HepG2 (cell line): ENCODE data around the gene IRS1. TPM values are rescaled to one million over a fixed set of nuclear protein-coding genes. Genes with fewer than 3 reads are reported as not detected.

Experiments
- GATA4 ChIP-seq: sonication (generic); IDR thresholded peaks from 2 replicates; pipeline ENCODE4 v1.6.1; 2016; ENCODE audit warnings: antibody characterized with exemption, low read depth, borderline replicate concordance
- HCFC1 ChIP-seq: fragments of 150-350 bp; IDR thresholded peaks from 2 replicates; pipeline ENCODE4 v1.6.1; 2014; ENCODE audit warnings: low read depth, low read length
- POLR2AphosphoS5 ChIP-seq: IDR thresholded peaks from 2 replicates; pipeline ENCODE4 v1.6.1; 2012; ENCODE audit warnings: low read depth, low read length
- ZNF124 ChIP-seq: sonication (generic); formaldehyde crosslinking; IDR thresholded peaks from 2 replicates; pipeline ENCODE4 v1.4.0; 2020; ENCODE audit warnings: missing genetic modification reagents
- ZNF264 ChIP-seq: sonication (generic); formaldehyde crosslinking; IDR thresholded peaks from 2 replicates; pipeline ENCODE4 v1.4.0; 2020; ENCODE audit warnings: missing genetic modification reagents
- ZNF274 ChIP-seq: sonication (generic); formaldehyde crosslinking; IDR thresholded peaks from 2 replicates; pipeline ENCODE4 v1.5.1; 2020; ENCODE audit warnings: mild to moderate bottlenecking, missing genetic modification reagents
- polyA plus RNA-seq, 8 experiments: library from polyadenylated mRNA; depleted of rRNA in 3 of 8; stranded (reverse) in 7 of 8; unstranded in 1 of 8; fragments of >200 nt; fragmentation: Illumina TruSeq in 4 of 8; extraction: Trizol in 4 of 8; gene quantifications; 2 replicates each; pipeline versions ENCODE4 v1.2.1 to v1.2.3, GENCODE V29; 2011 to 2016; ENCODE audit warnings: low read depth in 4 of 8, missing spikeins in 1 of 8, mixed read lengths in 1 of 8; ENCODE audit not compliant: insufficient read depth in 1 of 8
- total RNA-seq, 5 experiments: library from RNA; depleted of rRNA; stranded (reverse); fragments of >200 nt; fragmentation: Illumina TruSeq; extraction: Trizol; gene quantifications; 2 replicates each; pipeline ENCODE4 v1.2.3, GENCODE V29; 2016; ENCODE audit warnings: low read depth in 1 of 5
- TF ChIP-seq, protein P1 (sequence below): sonication (generic); formaldehyde crosslinking; IDR thresholded peaks from 2 replicates; pipeline ENCODE4 v1.9.0; 2021; ENCODE audit warnings: mild to moderate bottlenecking, missing genetic modification reagents
- TF ChIP-seq, protein P2 (sequence below): sonication (generic); formaldehyde crosslinking; IDR thresholded peaks from 2 replicates; pipeline ENCODE4 v1.4.0; 2020; ENCODE audit warnings: mild to moderate bottlenecking, missing genetic modification reagents
- TF ChIP-seq, protein P3 (sequence below): sonication (generic); formaldehyde crosslinking; IDR thresholded peaks from 2 replicates; pipeline ENCODE4 v1.8.0; 2022; ENCODE audit warnings: mild to moderate bottlenecking, missing genetic modification reagents, moderate library complexity
- TF ChIP-seq, protein P4 (sequence below), 2 experiments: sonication (generic) in 1 of 2; formaldehyde crosslinking in 1 of 2; IDR thresholded peaks; 2 replicates each; pipeline versions ENCODE4 v1.4.0 to v1.6.1; 2018 to 2020; ENCODE audit warnings: missing genetic modification reagents in 2 of 2, borderline replicate concordance in 1 of 2, low read depth in 1 of 2, mild to moderate bottlenecking in 1 of 2, missing biosample characterization in 1 of 2

IRS1 gene
- total and polyA plus RNA-seq, 2 of the 13 experiments (the other 11 are each of a cell fraction or from before 2014, with no cell fraction given): 8.7 to 9.0 TPM

DNA sequence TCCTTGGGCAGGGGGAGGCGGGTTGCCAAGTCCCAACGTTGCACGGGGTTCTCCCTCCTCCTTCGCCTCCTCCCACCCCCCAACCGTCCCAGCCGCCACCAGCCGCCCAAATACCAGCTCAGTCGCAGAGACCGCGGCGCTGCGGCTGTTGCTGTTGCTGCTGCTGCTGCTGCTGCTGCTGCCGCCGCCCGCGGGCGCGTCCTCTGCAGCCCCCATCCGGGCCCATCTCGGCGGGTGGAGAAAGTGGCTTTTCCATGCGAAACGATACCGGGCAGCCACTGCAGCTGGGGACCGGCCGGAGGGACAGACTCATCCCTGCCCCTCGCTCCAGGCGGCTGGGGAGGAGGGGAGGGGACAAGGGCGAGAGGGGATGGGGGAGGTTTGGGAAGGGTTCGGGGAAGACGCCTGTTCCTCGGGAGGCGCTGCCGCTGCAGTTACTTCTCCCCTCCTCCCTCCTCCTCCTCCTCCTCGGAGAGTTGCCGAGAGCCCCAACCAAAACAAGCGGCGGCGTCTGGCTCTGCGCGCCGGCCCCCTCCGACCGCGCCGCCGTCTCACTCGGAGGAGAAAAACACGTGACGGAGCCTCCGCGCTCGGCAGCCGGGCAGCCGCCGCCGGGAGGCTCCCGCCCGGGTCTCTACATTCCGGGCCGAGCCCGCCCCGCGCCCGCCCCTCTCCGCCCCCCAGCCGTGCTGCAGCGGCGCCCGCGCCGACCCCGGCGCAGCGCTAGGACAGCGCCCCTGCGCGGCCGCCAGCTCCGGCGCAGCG, at the start of gene IRS1 (continued):
- TF ChIP-seq, protein P1, sequence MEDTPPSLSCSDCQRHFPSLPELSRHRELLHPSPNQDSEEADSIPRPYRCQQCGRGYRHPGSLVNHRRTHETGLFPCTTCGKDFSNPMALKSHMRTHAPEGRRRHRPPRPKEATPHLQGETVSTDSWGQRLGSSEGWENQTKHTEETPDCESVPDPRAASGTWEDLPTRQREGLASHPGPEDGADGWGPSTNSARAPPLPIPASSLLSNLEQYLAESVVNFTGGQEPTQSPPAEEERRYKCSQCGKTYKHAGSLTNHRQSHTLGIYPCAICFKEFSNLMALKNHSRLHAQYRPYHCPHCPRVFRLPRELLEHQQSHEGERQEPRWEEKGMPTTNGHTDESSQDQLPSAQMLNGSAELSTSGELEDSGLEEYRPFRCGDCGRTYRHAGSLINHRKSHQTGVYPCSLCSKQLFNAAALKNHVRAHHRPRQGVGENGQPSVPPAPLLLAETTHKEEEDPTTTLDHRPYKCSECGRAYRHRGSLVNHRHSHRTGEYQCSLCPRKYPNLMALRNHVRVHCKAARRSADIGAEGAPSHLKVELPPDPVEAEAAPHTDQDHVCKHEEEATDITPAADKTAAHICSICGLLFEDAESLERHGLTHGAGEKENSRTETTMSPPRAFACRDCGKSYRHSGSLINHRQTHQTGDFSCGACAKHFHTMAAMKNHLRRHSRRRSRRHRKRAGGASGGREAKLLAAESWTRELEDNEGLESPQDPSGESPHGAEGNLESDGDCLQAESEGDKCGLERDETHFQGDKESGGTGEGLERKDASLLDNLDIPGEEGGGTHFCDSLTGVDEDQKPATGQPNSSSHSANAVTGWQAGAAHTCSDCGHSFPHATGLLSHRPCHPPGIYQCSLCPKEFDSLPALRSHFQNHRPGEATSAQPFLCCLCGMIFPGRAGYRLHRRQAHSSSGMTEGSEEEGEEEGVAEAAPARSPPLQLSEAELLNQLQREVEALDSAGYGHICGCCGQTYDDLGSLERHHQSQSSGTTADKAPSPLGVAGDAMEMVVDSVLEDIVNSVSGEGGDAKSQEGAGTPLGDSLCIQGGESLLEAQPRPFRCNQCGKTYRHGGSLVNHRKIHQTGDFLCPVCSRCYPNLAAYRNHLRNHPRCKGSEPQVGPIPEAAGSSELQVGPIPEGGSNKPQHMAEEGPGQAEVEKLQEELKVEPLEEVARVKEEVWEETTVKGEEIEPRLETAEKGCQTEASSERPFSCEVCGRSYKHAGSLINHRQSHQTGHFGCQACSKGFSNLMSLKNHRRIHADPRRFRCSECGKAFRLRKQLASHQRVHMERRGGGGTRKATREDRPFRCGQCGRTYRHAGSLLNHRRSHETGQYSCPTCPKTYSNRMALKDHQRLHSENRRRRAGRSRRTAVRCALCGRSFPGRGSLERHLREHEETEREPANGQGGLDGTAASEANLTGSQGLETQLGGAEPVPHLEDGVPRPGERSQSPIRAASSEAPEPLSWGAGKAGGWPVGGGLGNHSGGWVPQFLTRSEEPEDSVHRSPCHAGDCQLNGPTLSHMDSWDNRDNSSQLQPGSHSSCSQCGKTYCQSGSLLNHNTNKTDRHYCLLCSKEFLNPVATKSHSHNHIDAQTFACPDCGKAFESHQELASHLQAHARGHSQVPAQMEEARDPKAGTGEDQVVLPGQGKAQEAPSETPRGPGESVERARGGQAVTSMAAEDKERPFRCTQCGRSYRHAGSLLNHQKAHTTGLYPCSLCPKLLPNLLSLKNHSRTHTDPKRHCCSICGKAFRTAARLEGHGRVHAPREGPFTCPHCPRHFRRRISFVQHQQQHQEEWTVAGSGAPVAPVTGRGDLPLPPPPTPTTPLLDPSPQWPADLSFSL: peak; percentile 29; the same call in 1 of the 2 replicates
- TF ChIP-seq POLR2AphosphoS5: peak; percentile 29; the same call in 1 of the 2 replicates
- TF ChIP-seq HCFC1: no peak
- no peak for TF ChIP-seq ZNF124 (CRISPR knock-in tag)
- TF ChIP-seq GATA4: no peak
- peak; percentile 72; the same call in 1 of the 2 replicates for TF ChIP-seq ZNF274 (CRISPR knock-in tag)
- TF ChIP-seq, protein P2, sequence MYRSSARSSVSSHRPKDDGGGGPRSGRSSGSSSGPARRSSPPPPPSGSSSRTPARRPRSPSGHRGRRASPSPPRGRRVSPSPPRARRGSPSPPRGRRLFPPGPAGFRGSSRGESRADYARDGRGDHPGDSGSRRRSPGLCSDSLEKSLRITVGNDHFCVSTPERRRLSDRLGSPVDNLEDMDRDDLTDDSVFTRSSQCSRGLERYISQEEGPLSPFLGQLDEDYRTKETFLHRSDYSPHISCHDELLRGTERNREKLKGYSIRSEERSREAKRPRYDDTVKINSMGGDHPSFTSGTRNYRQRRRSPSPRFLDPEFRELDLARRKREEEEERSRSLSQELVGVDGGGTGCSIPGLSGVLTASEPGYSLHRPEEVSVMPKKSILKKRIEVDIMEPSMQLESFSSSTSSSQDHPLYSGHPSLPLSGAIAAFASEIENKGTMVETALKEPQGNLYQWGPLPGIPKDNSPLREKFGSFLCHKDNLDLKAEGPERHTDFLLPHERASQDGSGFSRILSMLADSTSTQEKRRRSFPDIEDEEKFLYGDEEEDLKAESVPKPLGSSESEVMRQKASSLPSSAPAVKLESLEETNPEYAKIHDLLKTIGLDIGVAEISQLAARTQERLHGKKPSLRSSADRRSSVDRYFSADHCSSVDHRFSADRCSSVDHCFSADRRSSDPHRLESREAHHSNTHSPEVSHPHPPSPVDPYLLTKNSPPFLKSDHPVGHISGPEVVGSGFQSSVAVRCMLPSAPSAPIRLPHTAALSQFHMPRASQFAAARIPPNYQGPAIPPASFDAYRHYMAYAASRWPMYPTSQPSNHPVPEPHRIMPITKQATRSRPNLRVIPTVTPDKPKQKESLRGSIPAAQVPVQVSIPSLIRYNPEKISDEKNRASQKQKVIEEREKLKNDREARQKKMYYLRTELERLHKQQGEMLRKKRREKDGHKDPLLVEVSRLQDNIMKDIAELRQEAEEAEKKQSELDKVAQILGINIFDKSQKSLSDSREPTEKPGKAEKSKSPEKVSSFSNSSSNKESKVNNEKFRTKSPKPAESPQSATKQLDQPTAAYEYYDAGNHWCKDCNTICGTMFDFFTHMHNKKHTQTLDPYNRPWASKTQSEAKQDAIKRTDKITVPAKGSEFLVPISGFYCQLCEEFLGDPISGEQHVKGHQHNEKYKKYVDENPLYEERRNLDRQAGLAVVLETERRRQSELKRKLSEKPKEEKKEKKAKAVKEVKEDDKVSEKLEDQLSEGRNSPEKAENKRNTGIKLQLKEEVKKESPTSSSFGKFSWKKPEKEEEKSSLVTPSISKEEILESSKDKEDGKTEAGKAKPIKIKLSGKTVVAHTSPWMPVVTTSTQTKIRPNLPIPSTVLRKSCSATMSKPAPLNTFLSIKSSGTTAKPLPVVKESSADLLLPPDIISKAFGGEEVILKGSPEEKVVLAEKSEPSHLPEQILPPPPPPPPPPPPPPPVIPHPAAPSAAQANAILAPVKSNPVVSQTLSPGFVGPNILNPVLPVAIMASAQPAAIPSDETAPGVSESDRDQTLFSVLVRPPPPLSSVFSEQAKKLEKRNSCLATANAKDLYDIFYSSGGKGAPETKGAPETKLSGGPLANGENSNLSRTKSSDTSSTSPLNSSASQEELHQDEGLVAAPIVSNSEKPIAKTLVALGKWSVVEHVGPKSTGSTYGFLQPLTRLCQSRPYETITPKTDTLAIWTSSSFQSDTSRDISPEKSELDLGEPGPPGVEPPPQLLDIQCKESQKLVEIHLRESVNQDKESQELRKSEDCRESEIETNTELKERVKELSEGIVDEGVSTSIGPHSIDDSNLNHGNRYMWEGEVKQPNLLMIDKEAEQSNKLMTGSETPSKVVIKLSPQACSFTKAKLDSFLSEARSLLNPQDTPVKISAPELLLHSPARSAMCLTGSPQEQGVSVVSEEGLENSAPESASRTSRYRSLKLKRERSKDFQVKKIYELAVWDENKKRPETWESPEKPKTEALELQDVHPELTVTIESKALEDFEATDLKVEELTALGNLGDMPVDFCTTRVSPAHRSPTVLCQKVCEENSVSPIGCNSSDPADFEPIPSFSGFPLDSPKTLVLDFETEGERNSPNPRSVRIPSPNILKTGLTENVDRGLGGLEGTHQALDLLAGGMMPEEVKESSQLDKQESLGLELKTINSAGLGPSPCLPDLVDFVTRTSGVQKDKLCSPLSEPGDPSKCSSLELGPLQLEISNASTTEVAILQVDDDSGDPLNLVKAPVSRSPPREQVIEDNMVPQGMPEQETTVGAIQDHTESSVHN (CRISPR knock-in tag): no peak
- no peak for TF ChIP-seq ZNF264 (CRISPR knock-in tag)
- TF ChIP-seq, protein P3, sequence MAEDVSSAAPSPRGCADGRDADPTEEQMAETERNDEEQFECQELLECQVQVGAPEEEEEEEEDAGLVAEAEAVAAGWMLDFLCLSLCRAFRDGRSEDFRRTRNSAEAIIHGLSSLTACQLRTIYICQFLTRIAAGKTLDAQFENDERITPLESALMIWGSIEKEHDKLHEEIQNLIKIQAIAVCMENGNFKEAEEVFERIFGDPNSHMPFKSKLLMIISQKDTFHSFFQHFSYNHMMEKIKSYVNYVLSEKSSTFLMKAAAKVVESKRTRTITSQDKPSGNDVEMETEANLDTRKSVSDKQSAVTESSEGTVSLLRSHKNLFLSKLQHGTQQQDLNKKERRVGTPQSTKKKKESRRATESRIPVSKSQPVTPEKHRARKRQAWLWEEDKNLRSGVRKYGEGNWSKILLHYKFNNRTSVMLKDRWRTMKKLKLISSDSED (CRISPR knock-in tag): no peak
- TF ChIP-seq, protein P4, sequence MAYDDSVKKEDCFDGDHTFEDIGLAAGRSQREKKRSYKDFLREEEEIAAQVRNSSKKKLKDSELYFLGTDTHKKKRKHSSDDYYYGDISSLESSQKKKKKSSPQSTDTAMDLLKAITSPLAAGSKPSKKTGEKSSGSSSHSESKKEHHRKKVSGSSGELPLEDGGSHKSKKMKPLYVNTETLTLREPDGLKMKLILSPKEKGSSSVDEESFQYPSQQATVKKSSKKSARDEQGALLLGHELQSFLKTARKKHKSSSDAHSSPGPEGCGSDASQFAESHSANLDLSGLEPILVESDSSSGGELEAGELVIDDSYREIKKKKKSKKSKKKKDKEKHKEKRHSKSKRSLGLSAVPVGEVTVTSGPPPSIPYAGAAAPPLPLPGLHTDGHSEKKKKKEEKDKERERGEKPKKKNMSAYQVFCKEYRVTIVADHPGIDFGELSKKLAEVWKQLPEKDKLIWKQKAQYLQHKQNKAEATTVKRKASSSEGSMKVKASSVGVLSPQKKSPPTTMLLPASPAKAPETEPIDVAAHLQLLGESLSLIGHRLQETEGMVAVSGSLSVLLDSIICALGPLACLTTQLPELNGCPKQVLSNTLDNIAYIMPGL (CRISPR knock-in tag; IDR thresholded peaks at IDR 0.05; ENCODE audit: borderline replicate concordance in 1 of 2, low read depth in 1 of 2): peak in 1 of 2 experiments; percentile 36; a peak in 2 of 4 replicates
